BE2C (cell line): ENCODE measurements around the gene UCK2.

Source experiments
- DNase-seq: peaks from one replicate; pipeline ENCODE4 v3.0.0-alpha.2; 2020
- H3K27me3 ChIP-seq: fragments of 250-450 bp; sonication (Bioruptor Pico); 2 replicates; pipeline ENCODE4 v1.5.1; 2020; ENCODE audit warnings: mild to moderate bottlenecking
- H3K36me3 ChIP-seq: fragments of 250-450 bp; sonication (Bioruptor Pico); 2 replicates; pipeline ENCODE4 v1.5.1; 2020; ENCODE audit warnings: mild to moderate bottlenecking
- H3K4me1 ChIP-seq: fragments of 250-450 bp; sonication (Bioruptor Pico); 2 replicates; pipeline ENCODE4 v1.5.1; 2020
- H3K4me3 ChIP-seq: 2 replicates; pipeline ENCODE4 v1.5.1; 2011; ENCODE audit warnings: low read depth, low read length
- H3K9me3 ChIP-seq: fragments of 250-450 bp; sonication (Bioruptor Pico); 2 replicates; pipeline ENCODE4 v1.5.1; 2020
- TF ChIP-seq, protein P1 (sequence below): IDR thresholded peaks from 2 replicates; pipeline ENCODE4 v1.5.1; 2012; ENCODE audit warnings: mild to moderate bottlenecking, low read depth, low read length

The UCK2 gene

DNA sequence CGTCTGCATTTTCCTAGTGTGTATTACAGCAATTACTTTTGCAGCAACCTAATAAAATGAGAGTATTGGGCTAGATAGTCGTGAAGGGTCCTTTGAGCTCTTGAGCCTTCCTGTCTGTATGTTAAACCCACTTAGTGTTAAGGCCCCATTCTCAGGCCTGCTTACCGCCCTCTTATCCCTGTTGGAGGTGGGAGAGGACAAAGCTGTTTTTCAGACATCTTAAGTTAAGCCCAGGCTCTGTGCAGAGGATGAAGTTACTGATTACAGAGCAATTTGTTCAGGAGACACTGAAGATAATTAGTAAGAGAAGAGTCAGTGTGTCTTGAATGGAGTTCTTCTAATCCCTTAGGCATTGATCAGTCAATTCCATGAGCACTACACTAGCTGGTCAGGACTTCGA is 114.6 kb downstream of the UCK2 start:
- no peak for DNase-seq
- TF ChIP-seq, protein P1, sequence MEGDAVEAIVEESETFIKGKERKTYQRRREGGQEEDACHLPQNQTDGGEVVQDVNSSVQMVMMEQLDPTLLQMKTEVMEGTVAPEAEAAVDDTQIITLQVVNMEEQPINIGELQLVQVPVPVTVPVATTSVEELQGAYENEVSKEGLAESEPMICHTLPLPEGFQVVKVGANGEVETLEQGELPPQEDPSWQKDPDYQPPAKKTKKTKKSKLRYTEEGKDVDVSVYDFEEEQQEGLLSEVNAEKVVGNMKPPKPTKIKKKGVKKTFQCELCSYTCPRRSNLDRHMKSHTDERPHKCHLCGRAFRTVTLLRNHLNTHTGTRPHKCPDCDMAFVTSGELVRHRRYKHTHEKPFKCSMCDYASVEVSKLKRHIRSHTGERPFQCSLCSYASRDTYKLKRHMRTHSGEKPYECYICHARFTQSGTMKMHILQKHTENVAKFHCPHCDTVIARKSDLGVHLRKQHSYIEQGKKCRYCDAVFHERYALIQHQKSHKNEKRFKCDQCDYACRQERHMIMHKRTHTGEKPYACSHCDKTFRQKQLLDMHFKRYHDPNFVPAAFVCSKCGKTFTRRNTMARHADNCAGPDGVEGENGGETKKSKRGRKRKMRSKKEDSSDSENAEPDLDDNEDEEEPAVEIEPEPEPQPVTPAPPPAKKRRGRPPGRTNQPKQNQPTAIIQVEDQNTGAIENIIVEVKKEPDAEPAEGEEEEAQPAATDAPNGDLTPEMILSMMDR: no peak
- Histone ChIP-seq H3K4me1 (no peaks in the 10 kb centered on the region), H3K36me3 (no peaks in the 10 kb centered on the region), H3K4me3 (no peak overlapping the region), H3K27me3 (no peaks in the 10 kb centered on the region), H3K9me3 (no peaks in the 10 kb centered on the region)

DNA sequence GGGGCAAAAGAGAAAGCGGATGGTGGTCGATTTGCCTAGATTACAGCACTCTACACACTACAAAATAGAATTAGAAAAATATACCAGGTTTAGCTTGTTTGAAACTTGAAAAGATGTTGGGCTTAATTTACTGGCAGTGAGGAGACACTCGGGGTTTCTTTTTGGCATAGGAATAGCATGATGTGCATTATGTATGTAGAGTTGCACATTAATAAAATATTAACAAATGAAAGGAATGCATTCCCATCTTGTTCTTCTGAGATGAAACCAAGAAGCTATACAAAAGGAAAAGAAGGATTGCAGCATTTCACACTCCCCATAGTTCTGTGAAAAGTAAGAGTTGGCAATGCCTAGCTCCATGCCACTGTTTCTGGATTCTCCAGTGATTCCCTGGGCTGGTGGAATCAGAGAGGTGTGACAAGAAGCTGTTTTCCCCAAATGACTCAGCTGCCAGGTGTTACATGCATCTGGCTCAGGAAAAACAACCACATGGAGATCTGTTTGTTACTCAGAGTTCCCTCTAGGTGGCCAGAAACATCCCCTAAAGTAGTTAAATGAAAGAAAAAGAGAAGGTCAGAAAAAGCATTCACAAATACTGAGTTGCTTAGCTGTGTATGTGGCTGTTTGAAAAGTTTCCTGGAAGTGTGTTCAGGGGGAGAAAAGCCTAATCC is 115.6 kb downstream of the UCK2 start:
- DNase-seq: no peak
- H3K4me1 ChIP-seq: no peaks in the 10 kb centered on the region
- H3K4me3 ChIP-seq: no peak overlapping the region
- no peaks in the 10 kb centered on the region for H3K27me3 ChIP-seq
- H3K9me3 ChIP-seq: no peaks in the 10 kb centered on the region
- H3K36me3 ChIP-seq: no peaks in the 10 kb centered on the region
- TF ChIP-seq, protein P1: peak; percentile 27; the same call in 1 of the 2 replicates

DNA sequence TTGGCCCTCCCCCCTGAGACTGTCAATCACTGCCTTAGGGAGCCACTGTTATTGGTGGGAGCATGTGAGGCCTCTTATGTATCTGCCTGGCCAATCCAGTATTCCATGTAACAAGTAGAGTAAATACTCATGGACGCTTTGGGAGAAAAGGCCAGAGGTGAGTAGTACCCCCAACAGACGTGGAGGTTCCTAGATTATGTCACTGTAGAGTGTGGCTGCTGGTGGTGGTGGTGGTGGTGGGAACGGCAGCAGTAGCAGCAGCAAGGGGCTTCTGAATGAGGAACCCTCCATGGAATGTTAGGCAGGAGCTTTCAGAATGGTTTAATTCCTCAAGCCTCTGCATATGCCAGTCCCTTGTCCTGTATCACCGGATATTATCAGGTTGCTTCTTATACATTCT is 118.5 kb downstream of the UCK2 start:
- Histone ChIP-seq H3K9me3 (no peaks in the 10 kb centered on the region), H3K4me1 (no peaks in the 10 kb centered on the region), H3K27me3 (no peaks in the 10 kb centered on the region), H3K4me3 (no peak overlapping the region), H3K36me3 (no peaks in the 10 kb centered on the region)
- TF ChIP-seq, protein P1: no peak
- DNase-seq: no peak

DNA sequence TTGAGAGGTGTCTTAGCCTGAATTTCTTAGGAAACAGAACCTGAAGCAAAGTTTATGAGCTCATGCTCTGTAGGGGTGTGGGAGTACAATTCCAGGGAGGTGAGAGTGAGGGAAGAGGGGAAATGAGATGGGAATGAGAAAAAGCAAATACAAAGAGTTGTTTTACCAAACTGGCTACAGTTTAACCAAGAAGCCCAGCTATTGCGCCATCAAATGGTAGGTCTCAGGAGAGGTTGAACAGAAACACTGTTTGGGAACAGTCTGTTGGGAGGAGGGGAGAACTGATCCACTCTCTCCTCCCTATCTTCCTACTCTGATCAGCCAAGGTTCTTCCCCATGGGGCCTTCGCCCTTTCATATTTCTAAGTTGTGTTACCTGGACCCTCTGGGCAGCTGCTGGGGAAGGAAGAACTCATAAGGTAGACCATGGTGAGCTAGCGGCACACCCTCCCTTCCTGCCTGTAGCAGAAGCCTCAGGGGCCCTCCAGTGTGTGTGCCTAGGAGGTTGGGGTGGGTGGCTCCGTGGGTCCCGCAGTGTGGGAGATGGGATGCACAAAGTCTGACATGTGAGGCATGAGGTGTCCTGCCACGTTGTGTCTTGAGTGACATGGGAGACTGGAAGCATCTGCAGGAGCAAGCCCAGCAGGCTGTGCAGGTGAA is 120.5 kb downstream of the UCK2 start:
- TF ChIP-seq, protein P1: no peak
- Histone ChIP-seq H3K27me3 (no peaks in the 10 kb centered on the region), H3K4me3 (no peak overlapping the region), H3K4me1 (no peaks in the 10 kb centered on the region), H3K9me3 (no peaks in the 10 kb centered on the region), H3K36me3 (no peaks in the 10 kb centered on the region)
- no peak for DNase-seq

DNA sequence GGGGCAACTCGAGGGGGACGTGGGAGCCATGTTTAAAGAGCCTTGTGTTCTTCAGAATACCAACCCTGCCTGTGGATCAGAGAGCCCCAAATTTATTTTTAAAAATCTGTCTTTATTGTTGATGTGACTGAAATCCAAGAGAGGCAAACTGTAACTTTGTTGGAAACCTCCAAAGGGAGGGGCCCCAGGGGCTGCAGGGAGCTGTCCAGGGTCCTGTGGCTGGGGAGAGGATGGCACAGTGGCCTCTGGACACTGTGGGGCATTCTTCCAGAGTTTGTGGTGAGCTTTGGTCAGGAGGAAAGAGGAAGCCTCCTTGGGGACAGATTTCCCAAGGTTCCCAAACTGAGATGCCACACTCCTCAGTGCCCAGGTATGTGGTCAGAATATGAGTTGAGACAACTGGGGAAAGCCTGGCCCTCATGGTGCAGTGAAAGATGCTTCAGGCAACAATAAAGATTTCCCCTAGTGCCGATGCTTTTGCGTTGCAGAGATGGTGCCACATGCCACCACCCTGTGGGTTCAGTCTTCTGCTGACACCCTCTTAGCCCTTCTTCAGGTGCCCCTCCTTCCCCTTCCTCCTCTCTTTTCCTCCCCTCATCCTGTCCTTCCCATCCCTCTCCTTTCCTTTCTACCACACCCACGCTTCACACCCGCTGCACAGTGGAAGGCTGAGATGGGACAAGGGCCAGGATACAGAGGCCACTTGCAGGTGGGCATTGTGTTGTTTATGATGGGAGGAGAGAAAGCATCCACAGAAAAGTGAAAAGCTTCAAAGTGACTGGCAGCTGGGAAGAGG is 122.1 kb downstream of the UCK2 start:
- H3K9me3 ChIP-seq: no peaks in the 10 kb centered on the region
- DNase-seq: no peak
- no peak overlapping the region for H3K4me3 ChIP-seq
- H3K36me3 ChIP-seq: no peaks in the 10 kb centered on the region
- no peaks in the 10 kb centered on the region for H3K4me1 ChIP-seq
- H3K27me3 ChIP-seq: no peaks in the 10 kb centered on the region
- TF ChIP-seq, protein P1: no peak

DNA sequence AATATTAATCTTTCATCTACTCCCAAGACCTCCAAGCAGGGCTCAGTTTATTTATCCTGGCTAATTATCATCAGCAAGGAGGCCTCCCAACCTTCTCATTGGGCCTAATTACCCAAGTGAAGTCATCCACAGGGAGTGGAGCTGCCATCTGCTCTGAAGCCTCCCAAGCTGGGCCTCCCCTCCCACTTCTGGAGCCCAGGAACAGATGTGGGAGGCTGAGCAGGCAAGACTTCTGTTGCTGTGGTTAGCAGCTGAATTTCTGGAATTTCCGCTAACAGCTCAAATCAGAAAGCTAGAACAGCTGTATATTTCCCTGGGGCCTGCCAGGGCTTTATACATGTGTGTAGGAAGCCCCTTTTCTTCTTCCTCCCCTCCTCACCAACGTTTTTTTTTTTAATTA is 127.5 kb downstream of the UCK2 start:
- no peak for DNase-seq
- H3K4me1 ChIP-seq: no peaks in the 10 kb centered on the region
- H3K27me3 ChIP-seq: no peaks in the 10 kb centered on the region
- no peaks in the 10 kb centered on the region; the same call in 1 of the 2 replicates for H3K9me3 ChIP-seq
- TF ChIP-seq, protein P1: no peak
- no peaks in the 10 kb centered on the region for H3K36me3 ChIP-seq
- no peak overlapping the region for H3K4me3 ChIP-seq
